NB4 (cell line): Measurements from ENCODE around the gene LTB4R2.

Source experiments
- DNase-seq: peaks from one replicate; pipeline ENCODE4 v3.0.0; 2010; ENCODE audit warnings: low read depth
- H3K4me3 ChIP-seq: one replicate; pipeline ENCODE4 v1.5.1; 2011; ENCODE audit warnings: mild to moderate bottlenecking, low read depth, low read length, moderate library complexity
- CTCF ChIP-seq: IDR thresholded peaks from one replicate; pipeline ENCODE4 v1.5.1; 2012; ENCODE audit warnings: low read depth, low read length
- MYC ChIP-seq: IDR thresholded peaks from 2 replicates; pipeline ENCODE4 v1.6.1; 2011; ENCODE audit warnings: low read depth, low read length
- POLR2A ChIP-seq: IDR thresholded peaks from 2 replicates; pipeline ENCODE4 v1.6.1; 2011; ENCODE audit warnings: mild to moderate bottlenecking; ENCODE audit not compliant: insufficient read length; ENCODE audit errors: extremely low read depth
- TF ChIP-seq, protein P1 (sequence below): IDR thresholded peaks from 2 replicates; pipeline ENCODE4 v1.6.1; 2011; ENCODE audit warnings: low read depth, low read length

Gene LTB4R2

GRCh38 chr14:24314377-24315193, 4.6 kb downstream of the LTB4R2 start:
- no peak for DNase-seq
- TF ChIP-seq CTCF (no peak), POLR2A (no peak), MYC (no peak)
- TF ChIP-seq, protein P1, sequence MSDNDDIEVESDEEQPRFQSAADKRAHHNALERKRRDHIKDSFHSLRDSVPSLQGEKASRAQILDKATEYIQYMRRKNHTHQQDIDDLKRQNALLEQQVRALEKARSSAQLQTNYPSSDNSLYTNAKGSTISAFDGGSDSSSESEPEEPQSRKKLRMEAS, result no peak
- H3K4me3 ChIP-seq, result no peak overlapping the region

- no peak for DNase-seq
- TF ChIP-seq, protein P1, result no peak
- TF ChIP-seq MYC (no peak), POLR2A (no peak), CTCF (no peak)
- no peak overlapping the region for H3K4me3 ChIP-seq
Observed at GRCh38 chr14:24315243-24315806, 5.4 kb downstream of the LTB4R2 start.

GRCh38 chr14:24315807-24316596, 6.1 kb downstream of the LTB4R2 start:
- no peak for DNase-seq
- TF ChIP-seq MYC, result no peak
- TF ChIP-seq POLR2A, result no peak
- TF ChIP-seq CTCF, result no peak
- TF ChIP-seq, protein P1, result no peak
- no peak overlapping the region for H3K4me3 ChIP-seq

GRCh38 chr14:24316597-24316950, 6.6 kb downstream of the LTB4R2 start:
- DNase-seq, result no peak
- no peak overlapping the region for H3K4me3 ChIP-seq
- TF ChIP-seq POLR2A (no peak), CTCF (no peak), MYC (no peak)
- TF ChIP-seq, protein P1, result no peak

DNA sequence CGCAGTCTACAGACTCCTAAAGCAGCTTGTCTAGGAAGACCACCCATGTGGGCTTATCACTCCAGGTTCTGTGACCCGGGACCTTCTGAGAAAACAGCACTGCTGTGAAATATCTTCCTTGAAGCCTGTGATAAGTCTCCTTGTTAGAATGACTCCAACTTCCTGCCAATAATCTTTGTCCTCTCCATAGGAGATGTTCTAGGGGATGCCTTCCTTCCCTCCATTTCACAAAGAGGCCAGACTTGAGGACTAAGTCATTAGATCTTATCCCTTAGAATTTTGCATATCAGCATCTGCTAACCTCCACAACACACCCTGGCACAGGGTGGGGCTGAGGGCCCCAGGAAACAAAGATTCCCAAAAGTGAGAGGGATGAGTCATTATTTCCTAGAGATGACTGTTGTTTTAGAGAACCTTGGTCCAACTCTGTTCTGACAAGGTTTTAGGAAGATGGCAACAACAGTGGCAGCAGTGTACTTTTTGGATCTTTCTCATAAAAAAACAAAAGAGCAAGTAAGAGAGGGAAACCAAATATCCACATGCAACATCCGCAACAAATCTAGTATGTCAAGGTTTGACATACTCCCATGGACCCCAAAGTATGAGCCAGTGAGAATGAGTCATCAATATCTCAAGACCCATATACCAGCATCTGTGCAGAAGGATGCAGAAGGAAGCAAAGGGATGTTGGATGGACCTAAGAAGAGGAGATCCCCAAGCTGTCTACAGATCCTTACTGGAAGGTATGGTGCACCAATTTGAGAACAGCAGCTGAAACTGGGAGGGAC, 7.4 kb downstream of the LTB4R2 start:
- no peak for DNase-seq
- TF ChIP-seq MYC, result no peak
- no peak for TF ChIP-seq CTCF
- no peak for TF ChIP-seq POLR2A
- TF ChIP-seq, protein P1, result no peak
- H3K4me3 ChIP-seq, result no peak overlapping the region
